Right lobe of liver (tissue), 6 donors: ENCODE measurements around the gene B4GALNT1. TPM values are rescaled to one million over a fixed set of nuclear protein-coding genes. Genes with fewer than 3 reads are reported as not detected.
"Not testable (repeated sequence)": the region's sequence is repeated elsewhere in the genome, so short reads cannot be mapped to it uniquely, and the experiment has no call there.

Source experiments
- ATAC-seq, 4 donors: fragments of 200-7000 bp; cut with Tn5 transposase; one replicate each; pipeline ENCODE4 v1.9.1; 2020; ENCODE audit warnings: mild to moderate bottlenecking in 4 of 4, moderate library complexity in 4 of 4
- DNase-seq, 3 donors: peaks; one replicate each; pipeline ENCODE4 v3.0.0-alpha.2; 2020
- H3K27ac ChIP-seq, 3 donors: fragments of 200-600 bp; one replicate each; pipeline ENCODE4 v1.8.0; 2022
- H3K27me3 ChIP-seq, 2 donors: fragments of 200-600 bp; one replicate each; pipeline ENCODE4 v1.8.0; 2022
- H3K36me3 ChIP-seq, 4 donors: fragments of 200-600 bp; sonication (generic) in 1 of 4; one replicate each; pipeline versions ENCODE4 v1.5.1 to v1.8.0; 2017 to 2022; ENCODE audit warnings: control low read depth in 1 of 4
- H3K4me1 ChIP-seq, 4 donors: fragments of 200-600 bp; sonication (generic) in 1 of 4; one replicate each; pipeline versions ENCODE4 v1.5.1 to v1.8.0; 2017 to 2022; ENCODE audit warnings: control low read depth in 1 of 4
- H3K4me3 ChIP-seq, 3 donors: fragments of 200-600 bp; one replicate each; pipeline ENCODE4 v1.8.0; 2022
- H3K9me3 ChIP-seq, 4 donors: fragments of 200-600 bp; sonication (generic) in 1 of 4; one replicate each; pipeline versions ENCODE4 v1.5.1 to v1.8.0; 2017 to 2022; ENCODE audit warnings: control low read depth in 1 of 4
- POLR2A ChIP-seq: fragments of 450-650 bp; IDR thresholded peaks from one replicate; pipeline ENCODE4 v1.6.1; 2017; ENCODE audit warnings: antibody characterized with exemption, mild to moderate bottlenecking
- WGBS: methylation state at CpG from one replicate; pipeline ENCODE4 v1.1.6; 2018; ENCODE audit warnings: low coverage, low lambda C conversion rate; ENCODE audit not compliant: insufficient coverage; ENCODE audit errors: missing lambda C conversion rate; 5-methylcytosine and 5-hydroxymethylcytosine counted together
- intact Hi-C, 2 donors: fragments of 100-400 bp; cut with DNase I; formaldehyde crosslinking; loops; one replicate each; pipeline versions ENCODE4 v1.11.2 to v1.14.1; 2022
- long read RNA-seq: library from polyadenylated mRNA; unstranded; transcript quantifications from one replicate; pipeline ENCODE4 v2.0.0, GENCODE V29; 2019
- total RNA-seq, 6 experiments: library from RNA; depleted of rRNA in 2 of 6; stranded (reverse); fragments of >200 nt in 2 of 6; fragmentation: NEBNext Ultra II Directional in 3 of 6; extraction: Animal tissue kit (Norgen Biotek cat#: 25700) in 3 of 6; gene quantifications; one replicate each; pipeline versions ENCODE4 v1.1.0 to v1.2.4, GENCODE V29; 2016 to 2023
- TF ChIP-seq, protein P1 (sequence below), 4 donors: fragments of 200-600 bp in 3 of 4; fragments of 450-650 bp in 1 of 4; IDR thresholded peaks; one replicate each; pipeline versions ENCODE4 v1.5.1 to v1.8.0; 2016 to 2022; ENCODE audit warnings: antibody characterized with exemption in 4 of 4, mild to moderate bottlenecking in 2 of 4
- donor health status: DM: no; HTN: yes; CAD: no.
- donor health status: DM: no; HTN: no; CAD: no.
- donor health status: DM: no; HTN: no; CAD: no.
- donor health status: DM: no; HTN: yes; CAD: no.
- donor health status: DM: no; HTN: yes; CAD: no.

Gene B4GALNT1
- total RNA-seq: 1 to 10 TPM in 3 of 6 experiments, under 1 TPM in 3; 0.44 to 3.6 (median 0.78) TPM
- long read RNA-seq: 0 reads

- peak within 1 kb of the TSS; percentile 44 to 51 (median 47) for H3K4me3 ChIP-seq
- DNase-seq: peak in 2 of 3 donors; percentile 68 to 70
- H3K9me3 ChIP-seq: no peaks in the 10 kb centered on the region
- H3K4me1 ChIP-seq: peaks cover 0 to 12% (median 3%) of the 10 kb centered on the region in 4 donors
- H3K27ac ChIP-seq: no peak within 1 kb of the TSS
- WGBS: 5% methylated on average over 14 of the region's 58 CpGs
- ATAC-seq: peak; percentile 94 to 97 (median 96)
- no peaks in the 10 kb centered on the region for H3K36me3 ChIP-seq
- TF ChIP-seq POLR2A: no peak
- TF ChIP-seq, protein P1, sequence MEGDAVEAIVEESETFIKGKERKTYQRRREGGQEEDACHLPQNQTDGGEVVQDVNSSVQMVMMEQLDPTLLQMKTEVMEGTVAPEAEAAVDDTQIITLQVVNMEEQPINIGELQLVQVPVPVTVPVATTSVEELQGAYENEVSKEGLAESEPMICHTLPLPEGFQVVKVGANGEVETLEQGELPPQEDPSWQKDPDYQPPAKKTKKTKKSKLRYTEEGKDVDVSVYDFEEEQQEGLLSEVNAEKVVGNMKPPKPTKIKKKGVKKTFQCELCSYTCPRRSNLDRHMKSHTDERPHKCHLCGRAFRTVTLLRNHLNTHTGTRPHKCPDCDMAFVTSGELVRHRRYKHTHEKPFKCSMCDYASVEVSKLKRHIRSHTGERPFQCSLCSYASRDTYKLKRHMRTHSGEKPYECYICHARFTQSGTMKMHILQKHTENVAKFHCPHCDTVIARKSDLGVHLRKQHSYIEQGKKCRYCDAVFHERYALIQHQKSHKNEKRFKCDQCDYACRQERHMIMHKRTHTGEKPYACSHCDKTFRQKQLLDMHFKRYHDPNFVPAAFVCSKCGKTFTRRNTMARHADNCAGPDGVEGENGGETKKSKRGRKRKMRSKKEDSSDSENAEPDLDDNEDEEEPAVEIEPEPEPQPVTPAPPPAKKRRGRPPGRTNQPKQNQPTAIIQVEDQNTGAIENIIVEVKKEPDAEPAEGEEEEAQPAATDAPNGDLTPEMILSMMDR (IDR thresholded peaks at IDR 0.05): peak; percentile 79 to 91 (median 88)
- peaks cover 4 to 15% of the 10 kb centered on the region in 2 donors for H3K27me3 ChIP-seq
- intact Hi-C loops: no loop called here
Measured at GRCh38 chr12:57632958-57633840, at the start of gene B4GALNT1. TSS of gene B4GALNT1 (minus strand) at chr12:57633201. CDS start at chr12:57632132, 1,069 bp downstream.

DNA sequence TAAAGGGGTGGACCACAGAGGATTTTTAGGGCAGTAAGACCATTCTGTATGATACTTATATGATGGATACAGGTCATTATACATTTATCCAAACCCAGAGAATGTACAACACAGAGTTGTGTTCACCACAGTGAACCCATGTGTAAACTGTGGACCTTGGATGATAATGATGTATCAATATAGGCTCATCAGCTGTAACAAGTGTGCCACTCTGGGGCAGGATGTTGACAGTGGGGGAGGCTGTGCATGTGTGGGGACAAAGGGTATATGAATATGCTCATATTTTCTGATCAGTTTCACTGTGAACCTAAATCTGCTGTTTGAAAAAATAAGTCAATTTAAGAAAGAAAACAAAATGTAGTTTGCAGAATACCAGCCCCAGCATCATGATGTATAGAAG is 46.7 kb upstream of the B4GALNT1 start:
- ATAC-seq: no peak
- no peaks in the 10 kb centered on the region for H3K9me3 ChIP-seq
- intact Hi-C loops: no loop called here

GRCh38 chr12:57677947-57678346 is 44.9 kb upstream of the B4GALNT1 start:
- DNase-seq, H3K4me3 ChIP-seq, intact Hi-C loops, H3K9me3 ChIP-seq, H3K27ac ChIP-seq, ATAC-seq, H3K4me1 ChIP-seq, H3K36me3 ChIP-seq, H3K27me3 ChIP-seq: not testable (repeated sequence)
- WGBS: 85% methylated on average over 9 of the region's 9 CpGs

More for the DNA sequence above, 46.7 kb upstream of the B4GALNT1 start:
- DNase-seq: no peak
- Histone ChIP-seq H3K36me3 (no peaks in the 10 kb centered on the region), H3K27me3 (no peaks in the 10 kb centered on the region), H3K4me3 (no peak overlapping the region), H3K27ac (no peak overlapping the region), H3K4me1 (no peaks in the 10 kb centered on the region)
- no peak for TF ChIP-seq POLR2A
- TF ChIP-seq, protein P1 (IDR thresholded peaks at IDR 0.05): no peak

GRCh38 chr12:57674691-57675090 is 41.7 kb upstream of the B4GALNT1 start:
- intact Hi-C loops: no loop called here
- no peak overlapping the region for H3K27ac ChIP-seq
- DNase-seq (no peak), ATAC-seq (no peak)
- 82% methylated on average over 8 of the region's 29 CpGs for WGBS
- no peaks in the 10 kb centered on the region for H3K36me3 ChIP-seq
- no peaks in the 10 kb centered on the region for H3K4me1 ChIP-seq
- TF ChIP-seq, protein P1 (IDR thresholded peaks at IDR 0.05): no peak
- no peak for TF ChIP-seq POLR2A
- no peaks in the 10 kb centered on the region for H3K9me3 ChIP-seq
- H3K27me3 ChIP-seq: no peaks in the 10 kb centered on the region
- H3K4me3 ChIP-seq: no peak overlapping the region

DNA sequence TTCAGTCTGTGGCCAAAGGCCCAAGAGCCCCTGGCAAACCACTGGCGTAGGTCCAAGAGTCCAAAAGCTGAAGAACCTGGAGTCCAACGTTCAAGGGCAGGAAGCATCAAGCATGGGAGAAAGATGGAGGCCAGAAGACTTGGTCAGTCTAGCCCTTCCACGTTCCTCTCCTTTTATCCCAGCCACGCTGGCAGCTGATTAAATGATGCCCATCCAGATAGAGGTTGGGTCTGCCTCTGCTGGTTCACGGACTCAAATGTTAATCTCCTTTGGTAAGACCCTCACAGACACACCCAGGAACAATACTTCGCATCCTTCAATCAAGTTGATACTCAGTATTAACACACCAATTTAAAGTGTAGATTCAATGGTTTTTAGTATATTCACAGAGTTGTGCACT is 39.8 kb upstream of the B4GALNT1 start:
- Histone ChIP-seq H3K4me3 (no peak overlapping the region), H3K4me1 (no peaks in the 10 kb centered on the region), H3K9me3 (no peaks in the 10 kb centered on the region), H3K27ac (no peak overlapping the region), H3K36me3 (no peaks in the 10 kb centered on the region), H3K27me3 (no peaks in the 10 kb centered on the region)
- intact Hi-C loops: no loop called here
- TF ChIP-seq POLR2A: no peak
- TF ChIP-seq, protein P1 (IDR thresholded peaks at IDR 0.05): no peak
- WGBS: 77% methylated on average over 6 of the region's 6 CpGs
- DNase-seq (no peak), ATAC-seq (no peak)

- intact Hi-C loops, H3K4me3 ChIP-seq, DNase-seq, ATAC-seq, H3K9me3 ChIP-seq, H3K27ac ChIP-seq, H3K27me3 ChIP-seq, H3K4me1 ChIP-seq, H3K36me3 ChIP-seq: not testable (repeated sequence)
- 88% methylated on average over 2 of the region's 3 CpGs for WGBS
Measured at GRCh38 chr12:57671811-57672210, 38.8 kb upstream of the B4GALNT1 start.

GRCh38 chr12:57669691-57670090 is 36.7 kb upstream of the B4GALNT1 start:
- H3K9me3 ChIP-seq, H3K27me3 ChIP-seq, H3K36me3 ChIP-seq, H3K4me3 ChIP-seq, H3K27ac ChIP-seq, intact Hi-C loops, DNase-seq, ATAC-seq, H3K4me1 ChIP-seq: not testable (repeated sequence)
- WGBS: 59% methylated on average over 9 of the region's 10 CpGs
